ENCODE data around the gene SOX5.

DNA sequence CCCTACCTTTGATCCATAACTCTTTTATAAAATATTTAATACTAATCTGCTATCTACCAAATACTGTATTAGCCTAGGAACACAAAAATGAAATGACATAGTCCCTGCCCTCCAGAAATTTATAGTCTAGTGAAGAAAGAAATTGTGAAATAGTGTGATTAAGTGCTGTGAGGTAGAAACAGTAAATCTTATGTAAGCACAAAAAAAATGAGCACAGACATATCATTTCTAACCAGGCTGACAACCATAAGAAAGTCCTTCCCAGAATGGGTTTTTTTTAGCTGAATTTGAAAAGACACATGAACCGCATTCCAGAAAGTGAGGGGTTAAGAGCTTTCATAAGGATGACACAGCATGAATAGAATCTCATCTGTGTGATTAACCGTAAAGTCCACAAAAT lies 145.9 kb downstream of the SOX5 start:
- TF ChIP-seq, protein P1, sequence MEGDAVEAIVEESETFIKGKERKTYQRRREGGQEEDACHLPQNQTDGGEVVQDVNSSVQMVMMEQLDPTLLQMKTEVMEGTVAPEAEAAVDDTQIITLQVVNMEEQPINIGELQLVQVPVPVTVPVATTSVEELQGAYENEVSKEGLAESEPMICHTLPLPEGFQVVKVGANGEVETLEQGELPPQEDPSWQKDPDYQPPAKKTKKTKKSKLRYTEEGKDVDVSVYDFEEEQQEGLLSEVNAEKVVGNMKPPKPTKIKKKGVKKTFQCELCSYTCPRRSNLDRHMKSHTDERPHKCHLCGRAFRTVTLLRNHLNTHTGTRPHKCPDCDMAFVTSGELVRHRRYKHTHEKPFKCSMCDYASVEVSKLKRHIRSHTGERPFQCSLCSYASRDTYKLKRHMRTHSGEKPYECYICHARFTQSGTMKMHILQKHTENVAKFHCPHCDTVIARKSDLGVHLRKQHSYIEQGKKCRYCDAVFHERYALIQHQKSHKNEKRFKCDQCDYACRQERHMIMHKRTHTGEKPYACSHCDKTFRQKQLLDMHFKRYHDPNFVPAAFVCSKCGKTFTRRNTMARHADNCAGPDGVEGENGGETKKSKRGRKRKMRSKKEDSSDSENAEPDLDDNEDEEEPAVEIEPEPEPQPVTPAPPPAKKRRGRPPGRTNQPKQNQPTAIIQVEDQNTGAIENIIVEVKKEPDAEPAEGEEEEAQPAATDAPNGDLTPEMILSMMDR (IDR thresholded peaks at IDR 0.05 in 4 of 5, conservative IDR thresholded peaks at IDR 0.05 in 1 of 5), result no peak
- TF ChIP-seq POLR2A (IDR thresholded peaks at IDR 0.05), result no peak

Measured in gastrocnemius medialis (tissue), 4 donors.